ENCODE results near the gene RAB44. TPM values are rescaled to one million over a fixed set of nuclear protein-coding genes. Genes with fewer than 3 reads are reported as not detected.

Gene RAB44
- total and polyA plus RNA-seq, 9 of the 15 experiments (the other 6 are each of a cell fraction or from before 2014, with no cell fraction given) = not detected

- no peak for TF ChIP-seq ZBTB40 (IDR thresholded peaks at IDR 0.05)
- no peak for TF ChIP-seq ZBTB40 (CRISPR knock-in tag; IDR thresholded peaks at IDR 0.05)
Observed at GRCh38 chr6:36752886-36753506, 55.4 kb downstream of the RAB44 start (continued).

Data from K562 (cell line).